Measurements from ENCODE around the gene INF2. TPM values are rescaled to one million over a fixed set of nuclear protein-coding genes. Genes with fewer than 3 reads are reported as not detected.
A peak's percentile ranks its signal among the peaks of the same experiment; 100 is the strongest.
"Not testable (repeated sequence)": the region's sequence is repeated elsewhere in the genome, so short reads cannot be mapped to it uniquely, and the experiment has no call there.

INF2 gene
- total RNA-seq = 63.1 TPM

DNA sequence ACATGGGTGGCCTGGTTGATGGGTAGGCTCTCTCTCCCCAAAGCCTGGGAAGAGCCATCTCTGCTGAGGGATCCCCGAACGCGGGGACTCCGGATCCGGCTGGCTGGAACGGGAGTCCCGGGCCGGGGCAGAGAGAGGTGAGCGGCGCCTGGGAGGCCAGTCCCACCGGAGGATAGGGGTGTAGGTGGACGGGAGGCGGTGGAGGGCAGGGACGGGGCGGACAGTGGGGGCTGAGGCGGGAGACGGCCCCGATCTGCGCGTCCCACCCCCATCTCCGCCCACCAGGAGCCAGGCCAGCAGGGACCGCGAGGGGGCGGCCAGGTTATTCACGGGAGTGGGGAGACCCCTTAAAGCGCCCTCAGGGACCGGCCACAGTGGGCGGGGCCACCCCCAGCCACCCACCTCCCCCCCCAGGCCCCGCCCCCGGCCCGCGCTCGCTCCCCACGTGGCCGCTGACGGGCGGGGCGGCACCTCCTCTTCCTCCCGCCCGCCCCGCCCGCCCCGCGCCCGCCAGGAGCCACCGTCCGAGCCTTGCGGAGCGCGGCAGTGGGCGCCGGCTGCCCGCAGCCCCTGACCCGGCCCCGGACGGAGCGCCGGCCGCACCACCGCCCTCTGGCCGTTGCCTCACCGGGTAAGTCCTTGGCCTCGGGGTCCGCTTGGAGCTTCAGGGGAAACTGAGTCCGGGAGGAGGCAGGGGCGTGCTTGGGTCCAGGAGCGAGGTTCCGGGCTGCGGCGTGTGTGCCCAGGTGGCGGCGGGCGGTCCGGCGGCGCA, at the start of gene INF2:
TSS of gene INF2 (plus strand) at position 510 of the 772 bp plus-strand sequence. CDS start 11,748 bp downstream, outside the sequence.
- peak; percentile 67 for ATAC-seq
- DNase-seq (ENCODE audit: low spot score) = peak; percentile 83

DNA sequence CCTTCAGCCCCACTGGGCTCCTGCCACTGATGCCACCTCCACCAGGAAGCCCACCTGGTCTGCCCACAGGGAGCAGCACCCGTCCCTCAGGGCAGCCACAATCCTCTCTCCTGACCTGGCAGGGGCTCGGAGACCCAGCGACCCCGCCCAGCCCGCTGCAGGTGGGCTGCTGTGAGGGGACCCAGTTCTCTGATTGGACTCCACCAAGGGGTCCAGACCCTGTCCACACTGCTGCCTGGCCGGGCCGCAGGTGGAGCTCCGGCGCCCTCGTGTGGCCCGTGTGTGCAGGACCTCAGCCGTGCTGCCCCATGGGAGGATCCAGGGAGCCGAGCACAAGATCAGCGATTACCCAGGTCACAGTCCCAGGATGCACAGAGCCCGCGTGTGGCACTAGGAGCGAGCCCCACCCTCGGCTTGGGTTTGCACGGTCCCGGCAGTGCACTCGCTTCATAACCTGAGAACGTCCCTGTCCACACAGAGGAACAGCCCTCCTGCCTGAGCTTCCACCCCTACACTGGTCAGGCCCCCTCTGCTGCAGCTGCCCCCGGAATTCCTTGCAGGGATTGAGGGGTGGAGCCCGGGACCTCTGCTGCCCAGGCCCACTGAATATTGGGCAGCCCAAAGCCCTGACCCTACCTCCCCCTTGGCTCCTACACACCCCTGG, 49.4 kb upstream of the INF2 start:
- peak; percentile 93 for ATAC-seq
- peak; percentile 71 for DNase-seq (ENCODE audit: low spot score)

DNA sequence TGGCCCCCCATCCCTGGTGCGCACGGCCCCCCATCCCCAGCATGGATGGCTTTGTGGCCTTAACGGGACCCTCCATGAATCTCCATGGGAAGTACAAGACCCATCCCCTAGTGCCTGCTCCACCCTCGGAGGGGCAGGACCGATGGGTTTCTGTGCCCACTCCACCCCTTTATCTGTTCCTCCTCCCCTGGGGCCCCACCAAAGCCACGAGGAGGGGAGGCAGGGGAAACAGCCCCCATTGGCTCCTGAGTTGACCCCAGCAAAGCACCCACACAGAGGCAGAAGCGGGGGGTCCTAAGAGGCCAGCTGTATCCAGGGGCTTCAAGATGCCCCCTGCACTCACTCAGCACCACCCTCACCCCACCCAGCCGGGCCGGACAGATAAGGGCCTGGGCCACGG, 48.7 kb upstream of the INF2 start:
- DNase-seq (ENCODE audit: low spot score) = no peak
- no peak for ATAC-seq

DNA sequence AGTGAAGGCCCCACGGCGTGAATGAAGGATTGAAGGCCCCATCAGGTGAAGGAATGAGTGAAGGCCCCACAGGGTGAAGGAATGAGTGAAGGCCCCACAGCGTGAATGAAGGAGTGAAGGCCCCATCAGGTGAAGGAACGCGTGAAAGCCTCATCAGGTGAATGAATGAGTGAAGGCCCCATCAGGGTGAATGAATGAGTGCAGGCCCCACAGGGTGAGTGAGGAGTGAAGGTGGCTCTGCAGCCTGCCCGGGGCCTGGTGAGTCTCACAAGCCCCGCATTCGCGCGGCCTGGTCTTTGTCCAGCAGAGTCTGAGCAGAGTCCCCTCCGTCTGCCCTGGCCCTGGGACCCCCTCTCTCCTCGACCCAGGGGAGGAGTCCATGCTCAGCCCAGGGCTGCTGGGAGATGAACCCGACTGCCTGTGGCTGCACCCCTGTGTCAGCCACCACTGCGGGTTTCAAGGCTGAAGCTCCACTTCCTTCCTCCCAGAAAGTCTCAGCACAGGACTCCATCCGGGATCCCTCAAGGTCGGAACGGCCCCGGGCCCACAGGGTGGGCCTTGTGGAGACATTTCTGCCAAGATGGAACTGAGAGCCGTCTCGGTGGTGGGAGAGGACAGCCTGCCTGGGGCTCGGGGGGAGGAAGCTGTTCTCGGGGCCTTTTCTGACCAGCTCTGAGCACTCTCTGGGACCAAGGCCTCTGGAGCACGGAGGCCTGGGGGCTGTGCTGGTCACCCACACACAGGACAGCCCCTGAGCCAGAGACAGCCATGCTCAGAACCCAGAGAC, 47.5 kb upstream of the INF2 start:
- no peak for DNase-seq (ENCODE audit: low spot score)
- ATAC-seq = no peak

DNA sequence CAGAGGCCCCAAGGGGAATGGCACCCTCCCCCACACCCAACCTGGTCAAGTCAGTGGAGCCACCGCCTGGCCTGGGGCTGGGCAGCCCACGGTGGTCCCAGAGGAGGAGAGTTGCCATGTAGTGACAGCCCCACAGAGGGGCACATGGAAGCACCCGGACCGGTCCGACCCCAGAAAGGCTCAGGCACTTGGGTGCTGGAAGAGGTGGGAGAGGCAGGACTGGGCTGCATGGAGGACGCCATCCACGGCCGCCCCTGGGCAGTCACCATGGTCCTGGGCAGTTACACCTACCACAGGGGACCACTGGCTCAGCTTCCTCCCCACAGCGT, 46.9 kb upstream of the INF2 start:
- no peak for DNase-seq (ENCODE audit: low spot score)
- ATAC-seq = no peak

DNA sequence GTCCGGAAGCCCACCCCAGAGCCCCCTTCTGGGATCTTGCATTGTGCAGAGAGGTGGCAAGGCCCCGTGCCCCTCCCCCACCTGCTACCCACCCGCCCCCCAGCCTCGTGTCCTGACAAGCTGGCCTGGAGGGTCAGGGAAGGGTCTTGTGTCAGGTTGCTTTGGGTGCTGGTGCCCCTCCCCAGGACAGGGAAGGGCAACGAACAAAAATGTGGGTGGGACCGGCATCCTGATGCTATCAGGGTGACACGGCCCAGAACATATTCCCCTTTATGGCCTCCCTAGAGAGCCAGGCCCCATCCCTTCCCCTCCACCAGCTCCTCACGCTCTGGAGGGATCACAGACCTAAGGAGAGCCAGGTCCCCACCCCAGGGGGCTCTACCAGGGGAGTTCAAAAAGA, 46.1 kb upstream of the INF2 start:
- no peak for DNase-seq (ENCODE audit: low spot score)
- ATAC-seq = no peak

DNA sequence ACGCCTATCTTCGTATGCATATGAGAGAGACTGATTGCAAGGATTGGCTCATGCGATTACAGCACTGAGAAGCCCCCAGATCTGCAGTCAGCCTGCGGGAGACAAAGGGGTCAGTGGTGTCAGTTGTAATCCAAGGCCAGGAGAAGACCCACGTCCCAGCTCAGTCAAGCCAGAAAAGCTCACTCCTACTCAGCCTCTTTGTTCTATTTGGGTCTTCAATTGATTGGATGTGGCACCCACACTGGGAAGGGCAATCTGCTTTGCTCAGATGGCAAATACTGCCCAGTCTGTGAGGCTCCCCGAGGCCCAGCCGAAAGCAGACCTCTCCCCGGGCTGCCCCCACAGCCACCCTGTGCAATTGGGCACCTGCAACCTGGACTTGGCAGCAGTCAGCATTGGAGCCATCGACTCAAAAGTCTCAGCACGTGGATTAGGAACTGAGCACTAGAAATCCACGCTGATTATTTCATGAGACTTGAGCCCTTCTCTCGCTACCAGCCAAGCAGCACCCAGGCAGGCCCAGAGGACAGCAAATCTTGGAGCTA, 45.3 kb upstream of the INF2 start:
- ATAC-seq (no peak), DNase-seq (ENCODE audit: low spot score) (no peak)

DNA sequence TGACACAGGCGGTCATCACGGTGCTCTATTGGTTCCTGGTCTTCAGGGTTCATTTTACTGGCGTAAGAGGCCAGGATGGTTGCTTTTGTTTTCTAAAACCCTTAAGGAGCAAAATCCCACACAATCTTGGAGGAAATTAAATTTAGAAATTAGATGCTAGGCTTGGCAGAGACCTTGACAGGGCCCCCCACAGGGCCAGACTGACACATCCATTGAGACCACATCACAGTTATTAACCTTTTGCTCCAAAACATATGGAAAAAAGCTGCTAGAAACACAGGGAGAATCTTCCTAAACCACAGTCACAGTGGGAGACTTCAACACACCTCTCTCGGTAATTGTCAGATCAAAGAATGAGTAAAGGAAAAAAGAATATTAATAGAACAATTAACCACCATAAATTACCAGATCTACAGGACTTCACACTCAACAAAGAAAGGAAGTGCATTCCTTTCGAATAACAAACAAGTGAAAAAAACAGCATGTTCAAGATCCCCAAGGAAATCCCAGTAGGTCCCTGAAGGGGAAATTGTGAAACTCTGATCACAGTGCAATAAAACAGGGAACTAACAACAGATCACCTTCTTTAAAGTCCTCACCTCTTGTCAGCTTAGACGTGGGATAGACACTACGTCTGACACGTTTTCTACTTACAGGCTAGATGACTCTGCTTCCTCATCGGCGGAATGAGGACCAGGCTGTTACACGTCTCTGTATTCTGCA, 44.6 kb upstream of the INF2 start:
- ATAC-seq = no peak

DNA sequence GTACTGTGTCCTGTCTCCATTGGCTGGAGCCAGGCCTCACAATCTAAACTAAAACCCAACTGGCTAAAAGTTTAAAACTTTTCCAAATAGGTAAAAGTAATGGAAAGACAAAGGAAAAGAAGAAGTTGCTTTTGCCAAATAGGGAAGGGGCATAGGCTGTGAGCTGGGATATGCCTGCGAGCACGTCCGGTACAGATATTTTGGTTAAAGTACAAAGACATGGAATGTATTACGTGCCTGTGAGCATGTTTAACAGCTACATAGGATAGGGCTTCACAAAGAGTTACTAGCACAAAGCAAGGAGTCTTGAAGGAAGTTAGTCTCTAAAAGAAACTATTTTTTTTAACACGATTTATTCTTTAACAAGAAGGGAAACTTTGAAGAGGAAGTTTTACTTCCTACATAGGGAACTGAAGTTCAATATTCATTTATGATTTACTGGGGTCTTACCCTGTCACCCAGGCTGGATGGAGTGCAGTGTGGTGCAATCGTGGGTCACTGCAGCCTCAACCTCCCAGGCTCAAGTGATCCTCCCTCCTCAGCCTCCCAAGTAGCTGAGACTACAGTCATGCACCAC, 41.9 kb upstream of the INF2 start:
- ATAC-seq = no peak
- no peak for DNase-seq (ENCODE audit: low spot score)

More for the DNA sequence above, 44.6 kb upstream of the INF2 start:
- no peak for DNase-seq (ENCODE audit: low spot score)

DNA sequence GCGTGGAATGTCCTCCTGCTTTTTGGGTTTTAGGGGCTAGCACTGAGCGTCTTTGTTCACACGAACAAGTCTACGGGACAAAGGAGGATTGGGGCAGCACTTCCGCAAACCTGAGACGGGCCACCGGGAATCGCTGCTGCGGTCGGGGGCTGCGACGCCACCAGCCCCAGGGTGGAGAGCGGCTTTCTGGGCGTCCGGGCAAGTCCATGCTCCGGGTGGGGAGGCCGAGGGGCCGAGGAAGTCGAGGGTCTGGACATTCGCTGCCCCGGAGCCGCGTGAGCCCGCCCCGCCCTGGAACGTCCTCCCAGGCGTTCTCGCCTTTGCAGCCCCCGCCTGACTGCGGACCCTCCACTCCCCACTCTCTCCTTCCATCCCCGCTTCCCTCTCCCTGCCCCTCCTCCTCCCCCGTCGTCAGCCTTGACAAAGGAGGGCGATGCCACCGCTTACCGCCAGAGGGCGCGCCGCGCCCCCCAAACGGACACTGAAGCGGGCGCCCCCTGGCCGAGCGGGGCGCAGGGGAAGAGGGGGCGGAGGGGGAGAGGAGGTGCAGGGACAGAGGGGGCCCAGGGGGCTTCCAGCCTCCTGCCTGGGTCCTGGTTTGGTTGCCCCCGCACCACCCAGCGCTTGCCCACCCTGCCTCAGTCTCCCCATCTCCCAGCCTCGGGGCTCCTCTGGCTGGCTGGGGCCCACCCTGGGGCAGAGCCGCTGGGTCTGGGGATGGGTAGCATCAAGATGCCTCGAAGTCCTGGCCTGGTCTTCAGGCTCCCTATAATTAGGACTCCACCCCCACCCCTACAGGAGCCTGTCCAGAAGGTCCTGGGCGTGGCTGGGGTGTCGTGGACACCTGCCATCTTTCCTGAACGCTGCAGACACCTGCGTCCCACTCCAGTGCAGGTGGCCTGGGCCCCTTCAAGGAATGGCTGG, 39.1 kb upstream of the INF2 start:
- peak; percentile 82 for ATAC-seq
- DNase-seq (ENCODE audit: low spot score) = peak; percentile 65

DNA sequence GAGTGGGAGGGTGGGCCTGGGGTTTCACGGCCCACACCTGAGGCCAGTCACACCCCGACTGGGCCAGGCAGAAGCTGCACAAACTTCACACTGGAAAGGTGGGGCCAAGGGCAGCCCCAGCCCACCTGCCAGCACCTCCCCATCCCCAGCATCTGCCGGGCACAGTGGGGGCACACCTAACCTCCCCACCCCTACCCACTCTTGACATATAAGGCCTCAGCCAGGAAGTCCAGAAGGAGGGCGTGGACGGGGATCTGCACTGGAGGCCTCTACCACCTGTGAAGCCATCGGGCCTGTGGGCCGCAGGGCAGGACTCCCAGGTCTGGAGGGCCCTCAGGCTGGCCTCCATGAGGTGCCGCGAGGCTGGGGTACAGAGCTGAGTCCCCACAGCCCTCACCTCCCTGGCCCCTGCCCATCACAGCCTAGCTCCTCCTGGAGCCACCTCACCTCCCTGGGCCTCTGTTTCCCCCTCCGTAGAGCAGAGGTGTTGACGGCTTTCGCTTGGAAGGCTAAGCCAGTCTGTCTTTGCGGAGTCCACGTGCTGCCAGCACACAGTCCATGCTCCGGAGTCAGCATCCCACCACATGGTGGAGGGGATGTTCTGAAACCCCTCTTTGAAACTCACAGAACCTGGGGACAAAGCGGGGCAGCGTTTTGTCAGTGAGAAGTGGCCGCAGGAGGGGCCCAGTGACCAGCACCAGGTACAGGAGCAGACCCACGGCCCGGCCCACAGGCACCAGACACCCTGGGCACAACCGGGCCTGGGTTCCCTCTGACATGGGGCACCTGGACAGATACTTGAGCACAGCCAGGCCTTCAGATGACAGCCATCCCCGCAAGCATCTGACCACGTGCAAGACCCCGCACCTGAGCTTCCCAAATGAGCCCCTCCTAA, 38.2 kb upstream of the INF2 start:
- no peak for DNase-seq (ENCODE audit: low spot score)
- ATAC-seq = no peak

DNA sequence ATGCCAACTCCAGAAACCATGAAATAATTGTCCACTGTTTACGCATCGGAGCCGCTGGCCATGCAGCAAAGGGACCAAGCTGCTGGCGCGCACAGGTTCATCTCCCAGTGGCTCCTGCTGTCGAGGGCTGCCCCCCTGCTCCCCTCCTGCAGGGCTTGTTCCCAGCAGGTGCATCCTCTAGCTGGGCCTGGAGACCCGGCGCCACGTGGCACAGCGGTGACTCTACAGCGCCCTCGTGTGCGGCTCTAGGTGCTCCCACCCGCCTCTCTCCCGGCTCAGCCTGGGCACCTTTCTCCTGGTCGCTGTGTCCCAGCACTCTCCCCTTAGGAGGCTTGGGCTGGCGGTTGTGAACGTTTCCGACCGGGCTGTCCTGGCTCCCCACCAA, 37.5 kb upstream of the INF2 start:
- DNase-seq (ENCODE audit: low spot score) (no peak), ATAC-seq (no peak)

DNA sequence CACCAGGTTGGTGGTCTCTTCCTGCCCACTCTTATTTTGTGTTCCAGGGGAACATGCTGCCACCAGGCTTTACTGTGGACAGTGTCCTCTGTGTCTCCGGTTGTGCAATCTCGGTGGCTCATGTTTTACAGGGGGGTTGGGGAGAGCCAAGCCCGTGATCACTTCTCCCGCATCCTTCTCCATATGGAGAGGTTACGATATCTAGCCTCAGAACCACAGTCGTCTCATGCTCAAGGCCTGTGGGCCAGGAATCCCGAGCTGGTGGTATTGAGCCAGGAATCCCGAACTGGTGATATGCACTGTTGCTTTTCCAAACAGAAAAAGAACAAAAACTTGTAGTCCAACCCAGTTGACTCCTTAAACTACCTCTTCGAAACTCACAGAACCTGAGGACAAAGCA, 37.0 kb upstream of the INF2 start:
- ATAC-seq (peak; percentile 16), DNase-seq (ENCODE audit: low spot score) (no peak)

DNA sequence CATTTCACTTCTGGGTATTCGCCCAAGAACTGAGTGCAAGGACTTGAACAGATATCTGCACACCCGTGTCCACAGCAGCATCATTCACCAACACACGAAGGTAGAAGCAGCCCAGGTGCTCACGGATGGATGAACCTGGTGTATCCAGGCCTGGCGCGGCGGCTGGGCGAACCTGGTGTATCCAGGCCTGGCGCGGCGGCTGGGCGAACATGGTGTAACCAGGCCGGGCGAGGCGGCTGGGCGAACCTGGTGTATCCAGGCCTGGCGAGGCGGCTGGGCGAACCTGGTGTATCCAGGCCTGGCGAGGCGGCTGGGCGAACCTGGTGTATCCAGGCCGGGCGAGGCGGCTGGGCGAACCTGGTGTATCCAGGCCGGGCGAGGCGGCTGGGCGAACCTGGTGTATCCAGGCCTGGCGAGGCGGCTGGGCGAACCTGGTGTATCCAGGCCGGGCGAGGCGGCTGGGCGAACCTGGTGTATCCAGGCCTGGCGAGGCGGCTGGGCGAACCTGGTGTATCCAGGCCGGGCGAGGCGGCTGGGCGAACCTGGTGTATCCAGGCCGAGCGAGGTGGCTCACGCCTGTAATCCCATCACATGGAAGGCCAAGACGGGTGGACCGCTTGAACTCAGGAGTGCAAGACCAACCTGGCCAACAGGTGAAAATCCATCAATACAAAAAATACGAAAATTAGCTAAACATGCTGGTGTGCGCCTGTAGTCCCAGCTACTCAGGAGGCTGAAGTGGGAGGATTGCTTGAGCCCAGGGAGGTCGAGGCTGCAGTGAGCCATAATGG, 36.1 kb upstream of the INF2 start:
- not testable (repeated sequence) for DNase-seq (ENCODE audit: low spot score); ATAC-seq

DNA sequence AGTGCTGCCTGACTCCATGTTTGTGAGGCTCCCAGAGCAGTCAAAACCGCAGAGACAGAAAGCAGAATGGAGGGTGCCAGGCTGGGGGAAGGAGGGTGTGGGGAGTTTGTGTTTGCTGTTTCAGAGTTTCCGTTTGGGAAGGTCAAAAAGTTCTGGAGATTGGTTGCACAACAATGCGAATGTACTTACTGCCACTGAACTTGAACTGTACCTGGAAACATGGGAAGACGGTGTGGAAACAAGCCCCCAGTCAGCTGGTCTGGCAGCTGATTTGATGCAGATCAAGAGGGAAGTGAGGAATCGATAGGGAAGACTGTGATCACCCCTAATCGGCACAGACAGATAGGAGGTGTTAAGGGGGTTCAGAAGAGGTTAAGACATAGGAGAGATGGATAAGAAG, 35.3 kb upstream of the INF2 start:
- peak; percentile 68 for ATAC-seq
- DNase-seq (ENCODE audit: low spot score) = peak; percentile 77

DNA sequence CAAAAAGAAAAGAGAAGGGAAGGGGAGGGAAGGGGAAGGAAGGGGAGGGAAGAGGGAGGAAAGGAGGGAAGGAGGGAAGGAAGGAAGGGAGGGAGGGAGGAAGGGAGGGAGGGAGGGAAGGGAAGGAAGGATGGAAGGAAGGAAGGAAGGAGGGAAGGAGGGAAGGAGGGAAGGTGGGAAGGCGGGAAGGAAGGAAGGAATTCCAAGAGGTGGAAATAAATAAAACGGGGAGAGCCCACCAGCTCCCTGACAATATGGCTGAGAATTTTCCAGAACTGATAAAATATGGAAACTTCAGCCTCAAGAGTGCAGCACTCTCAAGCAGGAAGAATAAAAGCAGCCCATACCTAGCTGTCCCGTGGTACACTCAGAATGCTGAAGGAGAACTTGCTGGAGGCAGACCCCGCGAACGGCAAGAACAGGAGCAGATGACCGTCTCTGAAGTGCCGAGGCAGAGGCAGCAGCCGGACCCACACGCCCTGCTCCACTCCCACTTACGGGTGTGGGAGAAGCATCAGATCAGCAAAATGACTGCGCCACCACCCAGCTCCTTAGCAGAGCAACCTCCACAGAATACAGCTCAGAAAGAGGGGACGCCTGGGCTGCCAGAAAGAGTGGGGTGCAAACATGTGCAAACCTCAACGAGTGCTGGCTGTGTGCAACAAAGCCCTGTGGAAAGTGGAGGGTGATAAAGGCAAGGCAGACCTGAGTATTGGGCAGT, 34.1 kb upstream of the INF2 start:
- ATAC-seq (no peak), DNase-seq (ENCODE audit: low spot score) (no peak)

Data from left lobe of liver (tissue), 2 donors.